IMR-90 (cell line): ENCODE results near the gene ZDHHC8.

Experiments used
- MAZ ChIP-seq: IDR thresholded peaks from 2 replicates; pipeline ENCODE4 v1.6.1; 2012; ENCODE audit warnings: low read depth, mild to moderate bottlenecking, low read length, improper control_type of control experiment, moderate library complexity, borderline replicate concordance
- POLR2A ChIP-seq: IDR thresholded peaks from 2 replicates; pipeline ENCODE4 v1.6.1; 2012; ENCODE audit warnings: mild to moderate bottlenecking, low read depth, low read length
- TF ChIP-seq, protein P1 (sequence below): conservative IDR thresholded peaks from 2 replicates; pipeline ENCODE4 v1.5.1; 2012; ENCODE audit warnings: mild to moderate bottlenecking, low read depth, low read length, improper control_type of control experiment

DNA sequence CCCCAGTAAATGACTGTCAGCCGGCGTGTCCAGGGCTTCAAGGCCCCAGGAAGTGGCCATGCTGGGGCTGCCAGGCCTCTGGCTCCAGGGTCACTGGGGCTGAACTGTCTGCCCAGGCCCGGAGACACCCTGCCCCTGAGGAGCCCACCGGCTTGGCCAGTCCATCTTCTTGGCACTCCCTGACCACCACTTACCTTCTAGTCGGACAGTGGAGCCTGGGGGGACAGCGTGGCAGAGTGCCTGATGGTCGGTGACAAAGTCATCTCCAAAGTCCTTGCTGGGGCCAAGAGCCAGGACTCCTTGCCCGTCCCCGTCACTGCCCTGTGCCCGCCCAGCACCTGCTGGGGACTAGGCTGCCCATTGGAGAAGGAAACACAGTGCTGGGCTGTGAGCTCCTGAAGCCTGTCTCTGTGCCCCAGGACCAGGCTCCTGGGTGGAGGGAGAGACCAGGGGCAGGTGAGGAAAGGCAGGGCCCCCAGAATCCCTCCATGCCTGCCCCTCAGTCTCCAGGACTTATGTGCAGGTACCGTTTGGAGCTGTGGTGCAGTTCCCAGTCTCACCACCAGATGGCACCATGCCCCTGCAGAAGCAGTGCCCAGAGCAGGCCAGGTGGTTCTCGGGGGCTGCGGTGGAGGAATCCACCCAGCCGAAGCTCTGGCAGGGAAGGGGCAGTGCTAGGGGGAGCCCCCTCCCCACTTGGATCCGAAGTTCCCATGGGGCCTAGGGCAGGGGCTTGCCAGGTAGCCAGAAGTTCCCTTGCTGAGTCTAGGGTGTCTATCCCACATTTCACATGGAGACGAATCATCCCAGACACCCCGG lies 25.2 kb downstream of the ZDHHC8 start:
- peak; percentile 24; the same call in 1 of the 2 replicates for TF ChIP-seq MAZ
- peak; percentile 43; the same call in 1 of the 2 replicates for TF ChIP-seq POLR2A
- TF ChIP-seq, protein P1, sequence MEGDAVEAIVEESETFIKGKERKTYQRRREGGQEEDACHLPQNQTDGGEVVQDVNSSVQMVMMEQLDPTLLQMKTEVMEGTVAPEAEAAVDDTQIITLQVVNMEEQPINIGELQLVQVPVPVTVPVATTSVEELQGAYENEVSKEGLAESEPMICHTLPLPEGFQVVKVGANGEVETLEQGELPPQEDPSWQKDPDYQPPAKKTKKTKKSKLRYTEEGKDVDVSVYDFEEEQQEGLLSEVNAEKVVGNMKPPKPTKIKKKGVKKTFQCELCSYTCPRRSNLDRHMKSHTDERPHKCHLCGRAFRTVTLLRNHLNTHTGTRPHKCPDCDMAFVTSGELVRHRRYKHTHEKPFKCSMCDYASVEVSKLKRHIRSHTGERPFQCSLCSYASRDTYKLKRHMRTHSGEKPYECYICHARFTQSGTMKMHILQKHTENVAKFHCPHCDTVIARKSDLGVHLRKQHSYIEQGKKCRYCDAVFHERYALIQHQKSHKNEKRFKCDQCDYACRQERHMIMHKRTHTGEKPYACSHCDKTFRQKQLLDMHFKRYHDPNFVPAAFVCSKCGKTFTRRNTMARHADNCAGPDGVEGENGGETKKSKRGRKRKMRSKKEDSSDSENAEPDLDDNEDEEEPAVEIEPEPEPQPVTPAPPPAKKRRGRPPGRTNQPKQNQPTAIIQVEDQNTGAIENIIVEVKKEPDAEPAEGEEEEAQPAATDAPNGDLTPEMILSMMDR, result peak; percentile 96
